ENCODE data around the gene SAMD10.
"Not testable (repeated sequence)": the region's sequence is repeated elsewhere in the genome, so short reads cannot be mapped to it uniquely, and the experiment has no call there.

SAMD10 gene

DNA sequence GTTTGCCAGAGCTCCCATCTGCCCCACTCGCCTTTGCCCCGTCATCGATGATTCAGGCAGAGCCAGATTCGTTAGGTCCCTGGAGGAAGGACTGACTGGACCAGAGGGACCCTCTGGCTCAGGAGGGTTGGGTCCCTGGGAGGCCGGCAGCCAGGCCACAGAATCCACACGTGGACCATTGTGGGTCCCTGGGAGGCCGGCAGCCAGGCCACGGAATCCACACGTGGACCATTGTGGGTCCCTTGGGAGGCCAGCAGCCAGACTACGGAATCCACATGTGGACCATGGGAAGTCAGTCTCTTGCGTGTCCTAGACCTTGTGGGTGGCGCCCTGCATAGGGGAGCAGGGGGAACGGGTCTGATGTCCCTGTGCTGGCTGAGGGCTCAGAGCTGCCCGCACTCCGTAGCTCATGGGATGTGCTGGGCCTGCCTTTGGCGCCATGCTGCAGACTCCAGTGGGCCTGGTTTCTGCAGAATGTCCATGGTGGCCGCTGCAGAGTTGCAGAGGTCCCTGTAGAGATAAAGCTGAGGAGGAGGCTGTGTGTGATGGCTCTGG lies 46.8 kb downstream of the SAMD10 start:
- H3K27me3 ChIP-seq (ENCODE audit: control insufficient read depth, insufficient read depth, low read length), result no peaks in the 10 kb centered on the region
- H3K27ac ChIP-seq, result no peak overlapping the region
- H3K79me2 ChIP-seq, result peaks cover 40% of the 10 kb centered on the region
- no peak overlapping the region for H3K4me3 ChIP-seq (ENCODE audit: low read depth, low read length)
- H3K9me3 ChIP-seq (ENCODE audit: control insufficient read depth, low read length), result no peaks in the 10 kb centered on the region
- no peak overlapping the region for H3K9ac ChIP-seq
- no peaks in the 10 kb centered on the region for H3K36me3 ChIP-seq (ENCODE audit: control insufficient read depth, insufficient read depth, low read length)
- no peak overlapping the region for H2AFZ ChIP-seq
- no peaks in the 10 kb centered on the region for H3K4me1 ChIP-seq
- TF ChIP-seq, protein P1, sequence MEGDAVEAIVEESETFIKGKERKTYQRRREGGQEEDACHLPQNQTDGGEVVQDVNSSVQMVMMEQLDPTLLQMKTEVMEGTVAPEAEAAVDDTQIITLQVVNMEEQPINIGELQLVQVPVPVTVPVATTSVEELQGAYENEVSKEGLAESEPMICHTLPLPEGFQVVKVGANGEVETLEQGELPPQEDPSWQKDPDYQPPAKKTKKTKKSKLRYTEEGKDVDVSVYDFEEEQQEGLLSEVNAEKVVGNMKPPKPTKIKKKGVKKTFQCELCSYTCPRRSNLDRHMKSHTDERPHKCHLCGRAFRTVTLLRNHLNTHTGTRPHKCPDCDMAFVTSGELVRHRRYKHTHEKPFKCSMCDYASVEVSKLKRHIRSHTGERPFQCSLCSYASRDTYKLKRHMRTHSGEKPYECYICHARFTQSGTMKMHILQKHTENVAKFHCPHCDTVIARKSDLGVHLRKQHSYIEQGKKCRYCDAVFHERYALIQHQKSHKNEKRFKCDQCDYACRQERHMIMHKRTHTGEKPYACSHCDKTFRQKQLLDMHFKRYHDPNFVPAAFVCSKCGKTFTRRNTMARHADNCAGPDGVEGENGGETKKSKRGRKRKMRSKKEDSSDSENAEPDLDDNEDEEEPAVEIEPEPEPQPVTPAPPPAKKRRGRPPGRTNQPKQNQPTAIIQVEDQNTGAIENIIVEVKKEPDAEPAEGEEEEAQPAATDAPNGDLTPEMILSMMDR (IDR thresholded peaks at IDR 0.05), result no peak
- H3K4me2 ChIP-seq (ENCODE audit: low read length), result no peak overlapping the region

DNA sequence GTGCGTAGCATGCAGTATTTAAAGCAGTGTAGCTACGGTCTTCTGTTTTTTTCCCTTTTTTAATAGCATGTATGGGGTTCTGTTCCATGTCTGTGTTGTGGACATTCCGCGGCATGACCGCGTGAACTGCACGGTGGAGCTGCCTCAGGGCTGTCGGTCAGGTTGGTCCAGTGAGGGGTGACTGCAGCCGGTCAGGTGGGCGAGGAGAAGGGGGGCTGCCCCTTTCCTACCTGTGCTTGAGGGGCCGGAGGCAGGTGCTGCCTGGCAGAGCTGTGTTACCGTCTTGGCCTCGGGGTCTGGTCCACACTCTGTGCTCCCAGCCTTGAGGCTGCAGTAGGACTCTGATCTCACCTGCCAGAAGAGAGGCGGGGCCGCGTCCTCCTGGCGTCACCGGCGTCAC lies 47.7 kb downstream of the SAMD10 start:
- Histone ChIP-seq H3K4me2 (ENCODE audit: low read length) (no peak overlapping the region), H3K4me1 (no peaks in the 10 kb centered on the region), H3K4me3 (ENCODE audit: low read depth, low read length) (no peak overlapping the region), H3K27me3 (ENCODE audit: control insufficient read depth, insufficient read depth, low read length) (no peaks in the 10 kb centered on the region), H2AFZ (no peak overlapping the region), H3K9me3 (ENCODE audit: control insufficient read depth, low read length) (no peaks in the 10 kb centered on the region), H3K9ac (no peak overlapping the region), H3K79me2 (peaks cover 37% of the 10 kb centered on the region), H3K36me3 (ENCODE audit: control insufficient read depth, insufficient read depth, low read length) (no peaks in the 10 kb centered on the region), H3K27ac (no peak overlapping the region)
- TF ChIP-seq, protein P1 (IDR thresholded peaks at IDR 0.05), result no peak

GRCh38 chr20:63930971-63931553 lies 48.4 kb downstream of the SAMD10 start:
- Histone ChIP-seq H3K36me3 (ENCODE audit: control insufficient read depth, insufficient read depth, low read length) (no peaks in the 10 kb centered on the region), H3K27ac (no peak overlapping the region), H3K4me2 (ENCODE audit: low read length) (no peak overlapping the region)

DNA sequence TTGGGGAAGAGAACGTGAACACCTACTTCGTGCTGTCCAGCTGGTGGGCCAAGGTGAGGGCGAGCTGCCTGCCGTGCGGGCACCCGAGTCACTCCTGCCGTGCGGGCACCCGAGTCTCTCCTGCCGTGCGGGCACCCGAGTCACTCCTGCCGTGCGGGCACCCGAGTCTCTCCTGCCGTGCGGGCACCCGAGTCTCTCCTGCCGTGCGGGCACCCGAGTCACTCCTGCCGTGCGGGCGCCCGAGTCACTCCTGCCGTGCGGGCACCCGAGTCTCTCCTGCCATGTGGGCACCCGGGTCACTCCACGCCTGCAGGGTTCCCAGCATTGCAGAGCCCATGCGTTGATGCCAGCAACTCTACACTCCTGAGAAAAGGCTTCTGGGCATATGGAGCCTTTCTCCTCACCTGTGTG lies 50.0 kb downstream of the SAMD10 start:
- not testable (repeated sequence) for H3K27me3 ChIP-seq (ENCODE audit: control insufficient read depth, insufficient read depth, low read length); H3K4me3 ChIP-seq (ENCODE audit: low read depth, low read length); H3K4me1 ChIP-seq; H3K36me3 ChIP-seq (ENCODE audit: control insufficient read depth, insufficient read depth, low read length); H2AFZ ChIP-seq; H3K9ac ChIP-seq; H3K27ac ChIP-seq; H3K9me3 ChIP-seq (ENCODE audit: control insufficient read depth, low read length); H3K4me2 ChIP-seq (ENCODE audit: low read length)
- H3K79me2 ChIP-seq, result peaks cover 45% of the 10 kb centered on the region

More at GRCh38 chr20:63930971-63931553, 48.4 kb downstream of the SAMD10 start:
- Histone ChIP-seq H3K79me2 (peaks cover 37% of the 10 kb centered on the region), H2AFZ (no peak overlapping the region), H3K27me3 (ENCODE audit: control insufficient read depth, insufficient read depth, low read length) (no peaks in the 10 kb centered on the region), H3K4me1 (no peaks in the 10 kb centered on the region), H3K4me3 (ENCODE audit: low read depth, low read length) (no peak overlapping the region), H3K9me3 (ENCODE audit: control insufficient read depth, low read length) (no peaks in the 10 kb centered on the region), H3K9ac (no peak overlapping the region)
- TF ChIP-seq, protein P1 (IDR thresholded peaks at IDR 0.05), result no peak

DNA sequence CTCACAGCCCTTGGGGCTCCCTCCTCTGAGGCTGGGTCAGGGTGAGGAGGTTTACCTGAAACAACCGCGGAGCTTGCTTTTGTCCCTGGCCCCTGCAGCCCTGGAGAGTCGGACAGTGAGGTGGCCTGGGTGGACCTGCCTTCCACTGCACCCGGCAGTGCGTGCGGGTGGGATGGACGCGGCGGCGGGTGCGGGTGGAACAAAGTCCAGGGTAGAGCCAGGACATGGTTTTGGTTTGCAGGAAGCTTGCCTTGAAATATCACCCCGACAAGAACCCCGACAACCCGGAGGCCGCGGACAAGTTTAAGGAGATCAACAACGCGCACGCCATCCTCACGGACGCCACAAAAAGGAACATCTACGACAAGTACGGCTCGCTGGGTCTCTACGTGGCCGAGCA lies 50.4 kb downstream of the SAMD10 start:
- Histone ChIP-seq H3K79me2 (peaks cover 48% of the 10 kb centered on the region), H3K4me1 (no peaks in the 10 kb centered on the region), H3K4me2 (ENCODE audit: low read length) (no peak overlapping the region), H3K27me3 (ENCODE audit: control insufficient read depth, insufficient read depth, low read length) (no peaks in the 10 kb centered on the region), H3K27ac (no peak overlapping the region), H3K4me3 (ENCODE audit: low read depth, low read length) (no peak overlapping the region), H3K9ac (no peak overlapping the region), H2AFZ (no peak overlapping the region), H3K36me3 (ENCODE audit: control insufficient read depth, insufficient read depth, low read length) (no peaks in the 10 kb centered on the region), H3K9me3 (ENCODE audit: control insufficient read depth, low read length) (no peaks in the 10 kb centered on the region)
- TF ChIP-seq, protein P1 (IDR thresholded peaks at IDR 0.05), result no peak

All from parathyroid adenoma (tissue), 2 donors.